T-helper 1 cell (primary cell): ENCODE results near the gene ADGRV1.
A peak's percentile ranks its signal among the peaks of the same experiment; 100 is the strongest.
"Not testable (repeated sequence)": the region's sequence is repeated elsewhere in the genome, so short reads cannot be mapped to it uniquely, and the experiment has no call there.

Source experiments
- DNase-seq, 5 donors: peaks; one replicate each; pipeline ENCODE4 v3.0.0-alpha.2; 2012 to 2020

ADGRV1 gene

GRCh38 chr5:90834711-90835110 lies 276.1 kb downstream of the ADGRV1 start:
- no peak for DNase-seq

GRCh38 chr5:90843443-90843842 lies 284.8 kb downstream of the ADGRV1 start:
- DNase-seq: peak in 1 of 5 donors; percentile 15

DNA sequence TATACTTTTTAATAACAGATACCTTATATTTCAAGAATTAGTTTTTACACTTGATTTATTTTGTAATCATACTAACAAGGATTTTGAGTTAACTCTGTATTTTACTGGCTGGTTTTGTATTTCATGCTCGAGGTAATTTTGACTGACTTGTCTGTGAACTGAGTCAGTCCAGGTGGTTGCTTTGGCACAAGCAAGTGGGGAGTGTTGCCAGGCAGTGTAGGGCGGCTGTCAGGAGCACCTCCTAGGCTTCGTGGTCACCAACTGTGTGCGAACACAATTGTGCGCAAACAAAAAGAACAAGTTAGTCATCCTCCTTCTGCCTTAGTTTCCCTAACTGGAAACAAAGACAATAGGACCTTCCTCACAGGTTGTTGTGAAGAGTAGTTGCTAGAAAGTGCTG lies 286.3 kb downstream of the ADGRV1 start:
- DNase-seq: no peak

DNA sequence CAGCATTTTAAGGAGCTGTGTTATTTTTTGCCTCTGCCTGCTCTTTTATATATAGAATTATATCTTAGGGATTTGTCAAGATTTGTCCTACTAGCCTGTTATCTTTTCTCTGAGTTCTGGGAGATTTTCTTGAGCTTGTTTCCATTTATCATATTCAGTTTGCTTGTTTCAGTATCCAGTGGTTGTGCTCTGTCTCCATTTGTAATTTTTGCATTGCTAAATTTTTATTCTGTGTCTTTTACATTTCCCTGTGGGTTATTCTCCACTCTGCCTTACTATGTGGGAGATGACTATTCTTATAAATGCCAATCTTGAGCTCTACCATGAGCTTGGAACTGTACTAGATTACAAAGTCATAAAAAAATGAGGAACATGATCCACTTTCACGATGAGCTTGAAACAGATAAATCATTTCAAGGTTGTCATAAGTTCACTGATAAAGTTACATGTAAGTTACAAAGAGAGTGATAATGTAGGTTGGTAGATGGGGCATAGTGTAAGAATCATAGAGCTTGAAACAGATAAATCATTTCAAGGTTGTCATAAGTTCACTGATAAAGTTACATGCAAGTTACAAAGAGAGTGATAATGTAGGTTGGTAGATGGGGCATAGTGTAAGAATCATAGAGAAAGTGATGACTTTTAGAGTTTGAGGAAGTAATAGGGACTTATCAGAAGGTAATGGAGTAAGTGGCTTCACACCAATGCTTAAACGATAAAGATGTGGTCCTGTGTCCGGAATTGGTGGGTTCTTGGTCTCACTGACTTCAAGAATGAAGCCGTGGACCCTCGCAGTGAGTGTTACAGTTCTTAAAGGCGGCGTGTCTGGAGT lies 287.3 kb downstream of the ADGRV1 start:
- DNase-seq: no peak

- DNase-seq: not testable (repeated sequence)
Observed at GRCh38 chr5:90847606-90848005, 289.0 kb downstream of the ADGRV1 start.

GRCh38 chr5:90849939-90850338 lies 291.3 kb downstream of the ADGRV1 start:
- DNase-seq: no peak

DNA sequence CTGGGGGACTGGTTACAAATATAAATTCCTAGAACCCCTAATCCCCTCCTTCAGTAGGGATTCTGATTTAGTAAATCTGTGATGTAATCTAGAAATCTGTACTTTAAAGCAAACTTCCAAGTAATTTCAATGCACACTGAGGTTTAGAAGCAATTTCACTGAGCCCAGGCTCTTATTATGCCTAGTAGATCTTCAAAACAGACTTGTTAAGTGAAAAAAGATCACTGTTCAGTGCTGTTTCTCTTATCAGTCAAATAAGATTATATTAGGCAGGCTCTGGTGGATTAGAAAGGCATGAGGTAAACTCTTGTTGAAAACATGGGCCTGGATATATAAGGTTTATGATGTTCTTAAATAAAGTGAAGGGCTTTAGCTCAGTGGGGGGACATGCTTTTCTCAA lies 293.9 kb downstream of the ADGRV1 start:
- DNase-seq: no peak

DNA sequence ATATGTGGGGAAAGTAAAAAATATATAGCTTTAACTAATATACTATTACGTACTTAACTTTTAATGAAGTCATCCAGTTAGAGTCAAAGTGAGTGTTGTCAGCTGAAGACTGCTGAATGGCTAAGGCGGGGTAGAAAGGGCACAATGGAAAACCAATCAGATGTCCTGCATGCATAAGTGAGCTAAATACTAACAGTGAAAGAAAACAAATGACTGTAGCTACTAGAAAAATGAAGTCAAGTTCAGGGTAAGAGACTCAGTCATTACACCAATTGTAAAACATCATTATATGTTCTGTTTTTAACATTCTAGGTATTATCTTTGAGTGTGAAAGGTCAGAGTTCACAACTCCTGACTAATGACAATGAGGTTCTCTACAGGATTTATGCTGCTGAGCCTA lies 295.2 kb downstream of the ADGRV1 start:
- DNase-seq: no peak

DNA sequence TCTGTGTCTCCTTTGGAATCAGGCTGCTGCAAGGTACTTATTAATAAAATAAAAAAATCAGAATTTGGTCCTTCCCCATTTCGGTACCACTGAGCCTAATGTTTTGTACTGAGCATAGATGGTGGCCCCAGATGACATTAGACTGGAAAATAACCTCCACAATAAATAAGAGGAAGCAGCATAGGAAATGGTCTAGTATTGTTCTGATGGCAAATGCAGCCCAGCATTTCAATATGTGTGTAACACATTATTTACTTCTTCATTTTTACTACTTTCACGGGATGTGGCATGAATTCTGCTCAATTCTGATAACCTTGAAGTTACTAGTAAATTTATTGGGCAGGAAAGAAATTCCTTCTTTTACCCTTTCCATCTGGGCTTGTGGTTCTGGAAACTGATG lies 295.6 kb downstream of the ADGRV1 start:
- DNase-seq: no peak

DNA sequence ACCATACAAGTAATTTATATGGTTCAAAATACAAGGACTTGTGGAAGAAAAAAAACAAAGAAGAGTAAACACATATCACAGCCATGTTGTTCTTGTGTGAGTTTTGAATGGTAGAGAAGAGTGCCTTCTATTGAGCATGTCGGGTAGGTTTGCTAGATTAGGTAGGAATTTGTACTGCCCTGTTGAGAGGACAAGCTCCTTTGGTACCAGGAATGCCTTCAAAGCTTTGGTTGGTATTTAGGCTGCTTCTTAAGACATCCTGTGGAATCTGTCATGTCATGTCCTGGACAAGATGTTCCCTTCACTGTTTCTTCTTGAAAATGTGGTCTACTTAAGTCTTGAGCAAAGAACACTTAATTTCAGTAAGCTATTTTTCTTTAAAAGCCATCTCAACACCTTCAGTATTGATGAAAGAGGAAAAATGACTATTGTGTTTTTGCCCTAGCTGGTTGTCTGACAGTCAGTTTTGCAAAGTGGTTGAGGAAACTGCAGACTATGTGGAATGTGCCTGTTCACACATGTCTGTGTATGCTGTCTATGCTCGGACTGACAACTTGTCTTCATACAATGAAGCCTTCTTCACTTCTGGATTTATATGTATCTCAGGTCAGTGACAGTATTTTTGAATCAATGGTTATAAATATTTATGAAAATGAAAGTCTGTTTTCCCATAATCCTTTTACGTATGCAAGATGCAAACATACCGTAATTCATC lies 296.9 kb downstream of the ADGRV1 start:
- DNase-seq: no peak

DNA sequence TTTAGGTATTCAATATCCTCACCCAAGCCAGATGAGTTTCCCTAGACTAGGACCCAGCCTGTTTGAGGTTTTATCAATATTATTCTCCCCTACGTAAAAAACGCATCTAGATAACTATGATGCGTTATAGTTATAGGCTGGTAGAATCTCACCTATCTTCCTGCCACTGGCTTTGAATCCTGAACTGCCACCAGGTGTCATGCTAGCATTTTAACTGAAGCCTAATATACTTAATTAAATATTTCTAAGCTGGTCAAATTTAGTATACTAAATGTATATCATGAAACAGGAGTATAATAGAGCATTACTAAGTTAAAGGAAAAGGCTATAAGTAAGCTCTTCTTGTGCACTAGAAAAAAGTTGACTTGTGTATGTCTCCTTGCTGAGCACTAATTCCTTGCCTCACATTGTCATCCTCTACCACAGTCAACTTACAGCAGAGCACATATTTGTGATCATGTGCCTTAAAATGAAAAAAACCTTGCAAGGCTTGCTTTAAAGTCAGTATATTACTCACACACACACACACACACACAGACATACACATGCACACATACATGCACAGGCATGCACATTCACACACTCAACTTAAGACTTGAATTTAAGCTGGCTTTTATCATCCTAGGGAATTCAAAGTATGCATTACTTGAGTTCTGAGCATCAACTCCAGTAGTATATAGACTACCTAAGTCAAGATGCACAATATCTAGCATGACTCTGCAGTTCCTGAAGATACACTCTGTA lies 303.4 kb downstream of the ADGRV1 start:
- DNase-seq: no peak

- no peak for DNase-seq
Observed at GRCh38 chr5:90865180-90865579, 306.6 kb downstream of the ADGRV1 start.

DNA sequence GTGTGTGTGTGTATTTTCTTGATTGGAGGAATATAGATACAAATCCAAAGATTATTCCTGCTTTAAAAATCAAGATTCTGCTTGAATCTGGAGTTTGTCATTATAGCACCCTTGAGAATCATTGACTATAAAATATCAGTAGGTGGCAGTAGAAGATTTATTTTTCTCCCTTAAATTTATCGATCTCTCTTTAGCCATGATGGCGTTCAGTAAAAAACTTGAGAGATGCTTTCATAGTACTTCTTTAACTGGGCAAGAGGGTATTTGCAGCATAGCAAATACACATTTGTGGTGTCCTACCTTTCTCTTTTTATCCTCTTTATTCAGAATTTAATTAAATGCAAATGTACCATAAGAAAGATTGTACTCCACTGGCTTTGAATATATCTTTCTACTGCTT lies 307.7 kb downstream of the ADGRV1 start:
- peak in 1 of 5 donors; percentile 8 for DNase-seq

- no peak for DNase-seq
Observed at GRCh38 chr5:90866915-90867731, 308.5 kb downstream of the ADGRV1 start.

DNA sequence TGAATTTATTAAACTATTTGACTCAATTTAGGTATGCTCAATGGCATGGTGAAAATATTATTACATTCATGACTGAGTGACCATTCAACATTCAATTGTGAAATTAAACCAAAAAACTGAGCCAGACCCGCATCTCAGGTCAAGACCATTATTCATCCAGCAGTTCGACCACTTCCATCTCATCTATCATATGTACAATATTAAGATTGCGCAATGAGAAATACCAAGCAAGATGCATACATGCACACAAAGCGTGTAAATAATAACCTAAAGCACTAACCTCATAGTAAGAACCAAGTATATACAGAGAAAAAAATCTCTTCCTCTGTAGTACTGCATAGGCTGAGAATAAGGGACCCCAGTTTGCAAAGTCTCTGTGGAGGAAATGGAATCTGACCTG lies 310.2 kb downstream of the ADGRV1 start:
- no peak for DNase-seq

- DNase-seq: no peak
Observed at GRCh38 chr5:90871391-90871991, 312.9 kb downstream of the ADGRV1 start.

DNA sequence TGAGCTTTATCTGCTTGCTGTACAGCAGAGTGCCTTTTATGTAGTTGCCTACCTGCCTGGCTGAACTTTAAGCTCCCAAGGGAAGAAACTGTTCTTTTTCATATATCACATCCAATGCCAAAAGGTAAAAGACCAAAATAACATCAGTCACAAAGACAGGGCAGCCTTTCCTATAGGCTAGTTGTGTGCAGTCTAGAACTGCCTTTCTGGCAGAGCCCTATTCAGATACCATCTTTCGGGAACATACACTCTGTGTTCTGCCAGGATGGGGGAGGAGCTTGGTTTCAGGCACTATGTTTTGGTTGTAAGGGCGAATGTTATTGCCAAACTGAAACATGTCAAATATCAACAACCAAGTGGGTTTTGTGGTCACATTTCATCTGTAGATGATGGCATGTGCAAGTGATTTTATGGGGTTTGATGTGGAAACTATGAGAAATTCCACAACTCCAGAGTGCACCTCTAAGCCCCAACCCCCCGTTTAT lies 314.5 kb downstream of the ADGRV1 start:
- no peak for DNase-seq

DNA sequence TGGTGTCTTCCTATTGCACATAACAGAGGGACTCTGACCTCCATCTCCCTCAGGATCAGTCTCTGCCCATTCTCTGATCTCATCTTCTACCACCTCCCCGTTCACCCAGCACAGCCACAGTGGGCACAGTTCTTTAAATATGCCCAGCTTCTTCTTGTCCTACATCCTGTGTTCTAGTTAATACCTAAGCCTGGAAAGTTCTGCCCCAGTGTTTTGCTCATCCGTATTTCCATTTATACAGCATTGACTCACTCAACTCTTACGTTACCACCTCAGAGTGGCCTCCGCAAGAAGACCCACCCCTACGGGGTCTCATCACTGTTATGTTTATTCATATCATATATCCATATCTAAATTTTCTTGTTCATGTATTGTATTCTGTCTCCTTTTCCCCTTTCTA lies 315.5 kb downstream of the ADGRV1 start:
- no peak for DNase-seq

- no peak for DNase-seq
Observed at GRCh38 chr5:90875456-90875855, 316.9 kb downstream of the ADGRV1 start.

GRCh38 chr5:90876366-90876765 lies 317.8 kb downstream of the ADGRV1 start:
- DNase-seq: no peak

GRCh38 chr5:90877049-90877448 lies 318.5 kb downstream of the ADGRV1 start:
- DNase-seq: no peak

- no peak for DNase-seq
Observed at GRCh38 chr5:90878081-90878480, 319.5 kb downstream of the ADGRV1 start.
